Measurements from ENCODE around the gene HEPACAM2.

Gene HEPACAM2

GRCh38 chr7:93171606-93172226 lies 54.6 kb downstream of the HEPACAM2 start:
- H3K4me3 ChIP-seq (ENCODE audit: low read length), result no peak overlapping the region
- DNase-seq (ENCODE audit: low read depth), result no peak
- TF ChIP-seq, protein P1, sequence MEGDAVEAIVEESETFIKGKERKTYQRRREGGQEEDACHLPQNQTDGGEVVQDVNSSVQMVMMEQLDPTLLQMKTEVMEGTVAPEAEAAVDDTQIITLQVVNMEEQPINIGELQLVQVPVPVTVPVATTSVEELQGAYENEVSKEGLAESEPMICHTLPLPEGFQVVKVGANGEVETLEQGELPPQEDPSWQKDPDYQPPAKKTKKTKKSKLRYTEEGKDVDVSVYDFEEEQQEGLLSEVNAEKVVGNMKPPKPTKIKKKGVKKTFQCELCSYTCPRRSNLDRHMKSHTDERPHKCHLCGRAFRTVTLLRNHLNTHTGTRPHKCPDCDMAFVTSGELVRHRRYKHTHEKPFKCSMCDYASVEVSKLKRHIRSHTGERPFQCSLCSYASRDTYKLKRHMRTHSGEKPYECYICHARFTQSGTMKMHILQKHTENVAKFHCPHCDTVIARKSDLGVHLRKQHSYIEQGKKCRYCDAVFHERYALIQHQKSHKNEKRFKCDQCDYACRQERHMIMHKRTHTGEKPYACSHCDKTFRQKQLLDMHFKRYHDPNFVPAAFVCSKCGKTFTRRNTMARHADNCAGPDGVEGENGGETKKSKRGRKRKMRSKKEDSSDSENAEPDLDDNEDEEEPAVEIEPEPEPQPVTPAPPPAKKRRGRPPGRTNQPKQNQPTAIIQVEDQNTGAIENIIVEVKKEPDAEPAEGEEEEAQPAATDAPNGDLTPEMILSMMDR (conservative IDR thresholded peaks at IDR 0.05; ENCODE audit: low read depth, low read length), result no peak

DNA sequence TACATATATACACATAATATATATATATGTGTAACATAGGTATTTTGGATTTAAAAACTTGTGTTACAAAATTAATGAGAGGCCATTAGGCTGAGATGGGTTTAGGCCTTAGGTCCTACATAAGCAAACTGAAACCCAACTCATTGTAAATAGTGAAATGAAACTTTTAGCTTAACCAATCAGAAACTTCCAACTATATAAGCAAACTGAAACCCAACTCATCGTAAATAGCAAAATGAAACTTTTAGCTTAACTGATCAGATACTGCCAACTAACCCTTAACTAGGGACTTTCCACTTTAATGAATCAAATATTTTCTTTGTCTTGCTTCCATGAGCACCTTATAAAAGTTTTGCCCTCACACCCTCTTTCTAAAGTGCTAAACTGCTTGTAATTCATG lies 60.8 kb downstream of the HEPACAM2 start:
- TF ChIP-seq, protein P1 (conservative IDR thresholded peaks at IDR 0.05; ENCODE audit: low read depth, low read length), result no peak
- DNase-seq (ENCODE audit: low read depth), result no peak
- H3K4me3 ChIP-seq (ENCODE audit: low read length), result no peak overlapping the region

GRCh38 chr7:93164766-93165165 lies 61.5 kb downstream of the HEPACAM2 start:
- TF ChIP-seq, protein P1 (conservative IDR thresholded peaks at IDR 0.05; ENCODE audit: low read depth, low read length), result no peak
- no peak for DNase-seq (ENCODE audit: low read depth)
- no peak overlapping the region for H3K4me3 ChIP-seq (ENCODE audit: low read length)

GRCh38 chr7:93161181-93161762 lies 65.0 kb downstream of the HEPACAM2 start:
- TF ChIP-seq, protein P1 (conservative IDR thresholded peaks at IDR 0.05; ENCODE audit: low read depth, low read length), result no peak
- H3K4me3 ChIP-seq (ENCODE audit: low read length), result no peak overlapping the region
- DNase-seq (ENCODE audit: low read depth), result no peak

DNA sequence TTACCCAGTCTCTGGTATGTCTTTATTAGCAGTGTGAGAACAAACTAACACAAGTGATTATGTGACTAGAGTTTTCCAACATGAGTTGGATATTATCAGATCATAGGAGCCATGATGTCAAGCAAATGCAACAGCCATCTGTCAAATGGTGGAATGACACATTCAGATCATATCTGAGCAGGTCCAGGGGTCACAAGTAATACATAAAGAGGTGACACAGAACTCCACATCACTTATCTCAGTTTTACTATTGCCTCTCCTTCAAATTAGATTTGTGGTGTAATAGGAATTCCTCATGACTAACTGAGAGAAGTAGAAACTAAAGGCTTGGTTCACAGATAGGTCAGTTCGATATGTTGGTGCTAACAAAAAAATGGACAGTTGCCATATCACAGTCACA lies 65.9 kb downstream of the HEPACAM2 start:
- TF ChIP-seq, protein P1 (conservative IDR thresholded peaks at IDR 0.05; ENCODE audit: low read depth, low read length), result no peak
- H3K4me3 ChIP-seq (ENCODE audit: low read length), result no peak overlapping the region
- DNase-seq (ENCODE audit: low read depth), result peak; percentile 16

DNA sequence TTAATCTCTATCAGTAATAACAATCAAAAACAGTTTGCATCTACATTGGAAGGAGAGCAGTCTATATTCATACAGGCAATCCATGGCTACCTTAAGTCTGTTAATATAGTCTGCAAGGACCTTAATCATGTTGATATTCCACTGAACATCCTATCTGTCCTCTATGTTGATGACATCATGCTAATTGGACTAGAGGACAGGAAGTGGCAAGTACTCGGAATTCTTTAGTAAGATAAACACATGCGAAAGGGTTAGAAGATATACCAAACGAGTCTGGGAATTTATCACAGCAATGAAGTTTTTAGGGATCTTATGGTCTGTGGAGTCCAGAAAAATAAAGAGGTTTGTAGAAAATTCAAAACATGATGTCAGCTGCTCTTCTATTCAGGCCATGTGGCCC lies 66.8 kb downstream of the HEPACAM2 start:
- no peak for DNase-seq (ENCODE audit: low read depth)
- TF ChIP-seq, protein P1 (conservative IDR thresholded peaks at IDR 0.05; ENCODE audit: low read depth, low read length), result no peak

GRCh38 chr7:93156884-93157283 lies 69.4 kb downstream of the HEPACAM2 start:
- no peak overlapping the region for H3K4me3 ChIP-seq (ENCODE audit: low read length)
- no peak for DNase-seq (ENCODE audit: low read depth)
- TF ChIP-seq, protein P1 (conservative IDR thresholded peaks at IDR 0.05; ENCODE audit: low read depth, low read length), result no peak

More for the DNA sequence above, 66.8 kb downstream of the HEPACAM2 start:
- no peak overlapping the region for H3K4me3 ChIP-seq (ENCODE audit: low read length)
